CD4-positive, alpha-beta T cell treated with Interleukin-6 for 4 hours (primary cell): ENCODE measurements around the gene UMOD.
"Not testable (repeated sequence)": the region's sequence is repeated elsewhere in the genome, so short reads cannot be mapped to it uniquely, and the experiment has no call there.

Experiments used
- DNase-seq: peaks from one replicate; pipeline ENCODE4 v3.0.0-alpha.2; 2020; ENCODE audit warnings: mixed read lengths

Gene UMOD

DNA sequence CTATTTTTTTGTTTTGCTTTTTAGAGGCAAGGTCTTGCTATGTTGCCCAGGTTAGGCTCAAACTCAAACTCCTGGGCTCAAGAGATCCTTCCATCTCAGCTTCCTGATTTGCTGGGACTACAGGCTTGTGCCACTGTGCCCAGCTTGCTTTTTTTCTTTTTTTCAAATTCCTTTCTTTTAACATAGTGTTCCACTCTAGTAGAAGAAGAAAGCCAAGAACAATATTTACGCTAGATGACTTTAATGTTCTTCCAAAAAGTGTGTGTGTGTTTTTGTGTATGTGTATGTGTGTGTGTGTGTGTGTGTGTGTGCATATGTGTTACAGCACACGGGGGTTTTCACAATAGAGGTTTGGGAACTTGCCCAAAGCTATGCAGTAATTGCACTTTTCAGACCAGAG is 10.7 kb upstream of the UMOD start:
- DNase-seq, result no peak

DNA sequence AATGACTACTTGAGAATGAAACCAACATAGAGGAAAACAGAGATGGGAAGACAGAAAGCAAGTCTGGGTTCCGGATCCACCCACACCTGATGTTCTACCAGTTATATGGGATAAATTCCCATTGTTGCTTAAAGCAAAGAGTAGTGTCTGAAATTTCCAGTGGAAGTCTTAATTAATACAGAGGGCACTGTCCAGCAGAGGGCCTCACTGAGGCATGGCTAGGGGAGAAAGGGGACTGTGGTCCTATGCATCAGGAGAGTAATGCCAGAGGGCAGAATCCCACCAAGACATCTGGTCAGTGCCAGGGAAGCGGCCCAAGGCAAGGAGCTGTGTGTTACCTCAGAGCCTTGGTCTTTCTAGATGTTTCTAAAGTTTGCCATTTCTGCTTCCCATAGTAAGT is 7.5 kb upstream of the UMOD start:
- DNase-seq, result no peak

DNA sequence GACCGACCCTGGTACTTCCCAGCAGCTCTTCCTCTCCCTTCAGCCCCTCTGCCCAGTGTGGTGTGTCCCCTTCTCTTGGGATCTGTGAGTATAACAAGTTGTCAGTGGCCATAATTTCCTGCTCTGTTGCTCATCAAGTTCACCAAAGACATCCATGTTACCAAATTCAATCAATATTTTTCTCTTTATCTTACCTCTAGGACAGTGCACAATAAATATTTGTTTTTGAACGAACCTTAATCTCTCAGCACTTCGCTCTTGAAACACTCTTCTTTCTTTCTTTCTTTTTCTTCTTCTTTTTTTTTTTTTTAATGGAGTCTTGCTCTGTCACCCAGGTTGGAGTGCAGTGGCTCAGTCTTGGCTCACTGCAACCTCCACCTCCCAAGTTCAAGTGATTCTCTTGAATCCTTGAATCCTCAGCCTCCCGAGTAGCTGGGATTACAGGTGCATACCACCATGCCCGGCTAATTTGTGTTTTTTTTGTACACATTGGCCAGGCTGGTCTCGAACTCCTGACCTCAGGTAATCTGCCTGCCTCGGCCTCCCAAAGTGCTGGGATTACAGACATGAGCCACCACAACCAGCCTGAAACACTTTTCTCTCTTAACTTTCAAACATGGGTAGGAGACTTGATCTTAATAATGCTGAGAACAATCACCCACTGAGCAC is 2.7 kb upstream of the UMOD start:
- DNase-seq, result no peak

DNA sequence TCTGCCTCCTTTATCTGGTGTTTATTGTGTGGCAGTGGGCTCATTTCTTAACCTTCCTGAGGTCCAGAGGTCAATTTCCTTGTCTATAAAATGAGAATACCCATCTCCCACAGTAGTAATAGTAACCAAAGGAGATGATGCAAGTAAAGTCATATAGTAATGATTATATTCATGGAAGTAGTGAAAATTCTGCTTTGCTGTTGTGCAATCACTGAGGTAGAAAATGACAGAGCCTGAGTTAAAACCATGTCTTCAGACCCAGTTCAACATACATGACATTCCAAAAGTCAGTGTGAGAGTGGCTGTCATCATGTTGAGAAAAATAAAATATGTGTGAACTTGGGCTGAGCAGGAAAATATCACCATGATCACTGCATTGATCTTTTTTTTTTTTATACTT is 864 bp upstream of the UMOD start:
- no peak for DNase-seq

DNA sequence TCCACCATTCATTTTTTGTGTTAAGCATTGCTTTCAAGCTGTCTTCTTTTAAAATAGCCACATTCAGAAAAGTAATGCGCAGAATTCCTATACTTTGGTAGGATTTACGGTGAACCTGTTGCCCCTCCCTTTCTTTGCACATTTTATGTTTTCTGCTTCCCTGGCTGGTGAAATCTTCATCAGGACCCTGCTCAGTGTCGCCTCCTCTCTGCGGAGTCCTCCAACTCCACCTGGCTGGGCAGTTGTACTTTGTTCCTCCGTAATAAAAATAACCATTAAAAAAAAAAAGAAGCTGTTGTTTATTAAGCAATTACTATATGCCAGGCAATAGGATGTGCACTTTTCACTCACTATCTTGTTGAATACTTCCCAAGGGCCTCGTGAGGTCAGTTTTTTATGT is 2.9 kb downstream of the UMOD start:
- DNase-seq, result no peak

DNA sequence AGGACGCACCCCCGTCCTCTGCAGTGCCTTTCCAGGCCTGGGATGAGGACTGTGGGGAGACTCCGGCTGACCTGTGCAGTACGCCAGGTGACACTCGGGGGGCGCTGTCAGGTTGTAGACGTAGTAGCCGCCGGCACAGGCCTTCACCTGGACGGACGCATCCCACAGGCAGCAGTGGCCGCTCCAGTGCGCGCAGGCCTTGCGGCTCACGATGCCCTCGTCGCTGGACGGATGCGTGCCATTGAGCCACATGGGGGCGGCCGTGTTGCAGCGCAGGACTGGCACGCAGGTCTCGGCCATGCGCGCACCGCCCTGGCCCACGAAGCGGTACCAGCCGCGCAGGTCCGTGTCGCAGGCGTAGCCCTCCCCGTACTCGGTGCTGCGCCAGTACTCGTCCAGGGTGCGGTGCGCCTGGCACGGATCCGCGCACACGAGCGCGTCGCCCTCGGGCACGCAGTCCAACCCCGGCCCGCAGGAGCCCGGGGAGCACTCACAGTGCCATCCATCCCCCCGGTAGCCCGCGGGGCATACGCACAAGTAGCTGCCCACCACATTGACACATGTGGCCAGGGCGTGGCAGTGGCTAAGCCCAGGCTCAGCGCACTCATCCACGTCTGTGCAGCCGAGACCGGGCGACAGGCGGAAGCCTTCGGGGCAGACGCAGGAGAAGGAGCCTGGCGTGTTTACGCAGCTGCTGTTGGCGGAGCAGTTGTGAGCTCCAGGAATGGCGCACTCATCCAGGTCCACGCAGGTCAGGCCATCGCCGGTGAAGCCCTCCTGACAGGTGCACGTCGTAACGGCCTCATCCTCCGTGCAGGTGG is 3.9 kb downstream of the UMOD start:
- DNase-seq, result no peak

DNA sequence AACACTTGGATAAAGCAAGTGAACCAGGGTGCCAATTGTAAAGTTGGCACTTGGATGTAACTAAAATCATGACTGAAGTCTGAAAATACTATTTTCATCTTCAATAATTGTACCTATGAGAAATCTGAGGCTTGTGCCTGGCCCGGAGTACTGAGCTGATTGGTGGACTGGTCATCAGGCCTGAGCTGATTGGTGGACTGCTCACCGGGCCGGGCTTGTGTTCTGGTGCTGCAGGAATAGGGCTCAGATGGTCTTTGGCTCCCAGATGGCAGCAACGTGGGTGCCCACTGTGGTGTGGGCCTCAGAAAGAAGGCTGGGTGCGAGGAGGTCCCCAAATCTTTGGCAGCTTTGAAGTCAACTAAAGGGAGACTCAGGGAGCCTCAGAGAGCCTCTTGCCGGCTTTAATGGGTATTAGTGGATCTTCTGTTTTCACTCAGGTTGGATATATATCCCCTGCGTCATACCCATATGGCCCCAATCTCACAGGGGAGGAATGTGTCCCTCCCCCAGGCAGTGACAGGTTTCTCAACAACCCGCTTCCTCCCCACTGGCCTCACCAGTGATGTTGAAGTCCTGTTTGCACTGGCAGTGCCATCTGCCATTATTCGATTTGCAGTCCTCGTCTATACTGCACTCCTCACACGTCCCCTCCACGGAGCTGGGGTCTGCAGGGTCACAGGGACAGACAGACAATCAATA is 4.7 kb downstream of the UMOD start:
- no peak for DNase-seq

DNA sequence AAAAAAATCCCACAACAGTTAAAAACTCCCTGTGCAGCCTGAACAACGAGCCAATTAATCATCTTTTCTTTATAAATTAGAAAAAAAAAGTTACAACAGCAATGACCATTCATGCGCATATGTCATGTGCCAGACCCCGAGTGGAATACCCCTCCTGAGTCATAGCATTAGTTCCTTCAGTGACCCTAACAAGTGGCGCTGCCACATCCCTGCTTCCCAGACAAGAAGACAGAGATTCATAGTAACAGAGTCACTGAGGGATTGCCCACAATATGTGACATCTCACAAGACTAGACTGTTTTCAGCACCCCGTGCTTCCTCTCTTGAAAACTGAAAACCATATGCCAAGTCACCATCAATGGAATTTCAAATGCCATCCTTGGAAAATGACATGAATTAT is 7.9 kb downstream of the UMOD start:
- DNase-seq, result no peak

DNA sequence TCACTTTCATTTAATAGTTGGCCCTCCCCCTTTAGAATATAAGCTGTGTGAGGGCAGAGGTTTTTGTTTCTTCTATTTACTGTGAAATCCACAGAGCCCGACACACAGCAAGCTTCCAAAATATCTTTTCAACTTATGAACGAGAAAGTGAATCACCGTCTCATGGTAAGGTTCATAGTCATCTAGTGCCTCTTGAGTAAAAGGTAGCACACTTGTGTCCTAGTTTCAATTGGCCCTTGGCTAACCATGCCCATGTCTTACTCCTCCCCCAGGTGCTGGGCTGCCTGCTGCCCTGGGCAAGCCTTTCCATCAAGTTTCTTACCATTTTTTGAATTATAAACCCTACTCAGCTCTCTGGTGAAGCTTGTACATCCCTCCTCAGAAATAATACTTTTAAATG is 12.8 kb downstream of the UMOD start:
- DNase-seq, result no peak

DNA sequence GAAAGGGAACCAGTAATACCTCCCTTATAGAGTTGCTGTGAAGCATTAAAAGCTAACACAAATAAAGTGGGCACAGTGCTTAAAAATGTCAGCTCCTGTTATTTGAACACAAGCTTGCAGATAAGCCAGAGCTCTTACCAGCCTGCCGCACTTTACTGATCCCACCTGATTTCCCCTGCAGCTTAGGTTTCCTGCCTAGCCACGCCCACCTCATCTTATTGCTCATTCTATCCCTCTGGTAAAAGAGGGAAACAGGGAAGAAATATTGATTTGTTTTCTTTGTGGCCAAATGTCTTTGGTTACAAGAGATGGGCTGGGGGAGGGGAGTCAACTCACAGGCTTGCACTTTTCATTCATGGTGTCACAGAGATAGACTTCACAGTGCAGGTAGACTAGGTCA is 15.6 kb downstream of the UMOD start:
- no peak for DNase-seq

DNA sequence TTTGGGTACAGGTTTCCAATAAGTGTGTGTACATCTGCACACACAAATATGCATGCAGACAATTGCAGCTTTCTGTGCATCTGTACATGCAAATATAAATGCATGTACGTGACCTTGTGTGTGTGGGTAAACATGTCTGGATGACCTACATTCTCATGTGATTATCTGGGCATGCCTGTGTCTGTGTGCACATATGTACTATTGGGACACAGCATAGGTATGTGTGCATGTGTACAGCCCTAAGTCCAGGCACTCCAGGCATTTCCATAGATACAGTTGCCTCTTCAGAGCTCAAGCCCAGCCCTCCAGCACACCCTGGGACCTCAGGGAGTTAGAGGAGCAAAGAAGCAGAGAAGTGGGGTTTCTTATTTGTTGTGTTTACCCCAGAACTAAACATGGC is 18.1 kb downstream of the UMOD start:
- DNase-seq, result no peak

DNA sequence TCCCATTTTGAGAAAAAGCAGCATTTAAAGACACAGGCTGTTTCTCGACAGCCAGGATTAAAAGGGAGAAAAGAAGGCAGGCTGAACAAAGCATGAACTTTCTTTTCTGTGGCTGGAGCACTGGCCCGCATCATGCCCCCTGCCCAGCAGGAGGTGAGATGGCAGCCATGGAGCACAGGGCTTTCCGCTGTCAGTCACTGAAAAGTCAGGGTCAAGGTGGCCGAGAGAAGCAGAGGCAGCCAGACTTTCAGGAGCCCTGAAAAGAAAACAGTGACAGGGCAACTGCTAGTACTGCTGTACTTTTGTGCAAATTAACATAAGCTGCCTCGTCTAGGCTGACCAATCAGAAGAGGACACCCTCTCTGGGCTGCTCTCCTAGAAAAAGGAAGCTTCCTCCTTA is 19.4 kb downstream of the UMOD start:
- no peak for DNase-seq

DNA sequence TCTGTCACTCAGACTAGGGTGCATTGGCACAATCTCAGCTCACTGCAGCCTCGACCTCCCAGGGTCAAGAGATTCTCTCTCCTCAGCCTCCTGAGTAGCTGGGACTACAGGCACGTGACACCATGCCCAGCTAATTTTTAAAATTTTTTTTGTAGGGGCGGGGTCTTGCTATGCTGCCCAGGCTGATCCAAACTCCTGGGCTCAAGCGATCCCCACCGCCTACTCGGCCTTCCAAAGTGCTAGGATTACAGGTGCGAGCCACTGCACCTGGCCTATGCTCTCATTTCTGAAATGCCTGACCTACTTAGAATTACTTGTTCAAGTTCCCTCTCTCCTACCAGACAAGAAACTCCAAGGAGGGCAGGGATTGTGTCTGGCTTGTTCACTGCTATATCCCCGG is 20.1 kb downstream of the UMOD start:
- DNase-seq, result no peak

DNA sequence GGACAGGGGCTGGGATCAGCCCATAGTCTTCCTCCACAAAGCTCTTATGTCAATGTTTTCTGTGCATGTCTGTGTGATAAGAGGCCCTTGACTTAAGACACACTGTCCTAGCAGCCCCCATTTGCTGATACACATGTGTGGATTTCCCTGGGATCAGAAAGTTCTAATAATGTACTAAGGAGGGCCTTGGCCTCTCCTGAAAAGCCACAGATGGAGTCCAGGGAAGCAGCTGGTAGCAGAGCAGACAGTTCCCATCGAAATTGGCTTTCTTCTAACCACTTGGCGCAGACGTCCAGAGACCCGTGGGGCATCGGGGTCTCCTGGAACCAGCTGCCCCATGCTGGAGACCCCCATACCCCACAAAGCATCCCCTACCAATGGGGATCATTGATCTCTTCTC is 20.9 kb downstream of the UMOD start:
- DNase-seq, result no peak

DNA sequence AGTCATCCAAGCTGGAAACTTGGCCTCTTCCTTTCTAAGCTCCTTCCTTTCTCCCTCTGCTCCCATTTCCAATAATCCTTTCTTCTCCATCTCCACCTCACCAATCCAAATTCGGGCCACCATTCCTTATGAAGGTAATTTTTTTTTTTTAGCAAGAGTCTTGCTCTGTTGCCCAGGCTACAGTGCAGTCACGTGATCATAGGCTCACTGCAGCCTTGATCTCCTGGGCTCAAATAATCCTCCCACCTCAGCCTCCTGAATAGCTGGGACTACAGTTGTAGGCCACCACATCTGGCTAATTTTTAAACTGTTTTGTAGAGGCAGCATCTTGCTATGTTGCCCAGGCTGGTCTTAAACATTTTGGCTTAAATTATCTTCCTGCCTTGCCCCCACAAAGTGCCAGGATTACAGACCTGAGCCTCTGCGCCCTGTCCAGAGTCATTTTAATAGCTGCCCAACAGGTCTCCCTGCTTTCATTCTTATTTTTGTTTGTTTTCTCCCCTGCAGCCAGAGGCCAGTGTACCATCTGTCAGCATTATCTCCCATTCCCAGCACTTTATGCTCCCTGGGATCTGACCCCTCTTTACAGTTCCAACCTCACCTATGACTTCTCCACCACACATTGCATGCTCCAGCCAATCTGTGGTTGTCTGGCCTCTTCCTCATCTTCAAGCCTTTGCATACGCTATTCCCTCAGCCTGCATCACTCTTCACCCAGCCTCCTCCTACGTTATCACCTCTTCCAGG is 22.9 kb downstream of the UMOD start:
- DNase-seq, result no peak

DNA sequence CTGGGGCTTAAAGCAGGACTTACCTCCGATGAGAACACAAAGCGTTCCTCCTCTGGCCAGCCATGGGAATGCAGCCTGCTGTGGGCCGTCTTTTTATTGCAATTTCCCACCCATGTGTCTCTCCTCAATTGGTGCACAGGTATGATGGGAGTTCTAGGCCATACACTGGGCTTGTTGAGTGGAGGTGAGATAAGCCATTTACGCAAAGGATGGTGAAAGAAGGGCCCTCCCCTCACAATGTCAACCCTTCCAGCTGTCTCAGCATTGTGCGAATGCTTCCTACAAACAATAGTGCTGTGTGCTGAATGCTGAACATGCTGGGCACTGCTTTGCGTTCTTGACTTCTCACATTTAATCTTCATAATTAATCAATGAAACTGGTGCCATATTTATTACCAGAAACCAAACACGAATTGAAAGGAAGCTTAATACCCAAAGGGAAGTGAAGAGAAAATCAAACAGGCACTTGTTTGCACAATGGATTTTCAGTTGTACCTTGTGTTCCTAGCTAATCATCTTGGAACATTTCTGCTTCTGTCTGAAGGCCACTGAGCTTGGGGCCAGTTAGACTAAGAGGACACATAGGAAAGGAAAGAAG is 25.0 kb downstream of the UMOD start, which contains the start of gene GP2:
GP2 (minus strand) TSS at position 70 of the 598 bp plus-strand sequence. CDS start 1,082 bp downstream, outside the sequence.
- DNase-seq, result no peak

DNA sequence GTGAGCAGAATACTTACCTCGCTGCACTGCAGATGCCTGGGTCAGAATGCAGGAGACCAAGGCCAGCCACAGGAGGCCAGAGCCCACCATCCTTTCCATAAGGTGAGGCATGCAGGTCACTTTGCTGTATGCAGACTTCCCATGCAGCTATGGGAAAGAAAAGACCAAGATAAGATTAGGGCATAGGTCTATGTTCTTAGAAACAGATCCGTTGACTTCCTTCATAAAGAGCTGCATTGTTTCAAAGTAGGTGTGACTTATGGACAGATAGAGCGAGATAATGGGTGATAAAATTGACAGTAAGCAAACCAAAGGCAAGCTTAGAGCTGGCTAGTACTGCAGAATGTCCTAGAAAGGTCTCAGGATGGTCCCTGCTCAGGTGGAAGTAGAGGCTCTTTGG is 26.2 kb downstream of the UMOD start:
- DNase-seq, result no peak

DNA sequence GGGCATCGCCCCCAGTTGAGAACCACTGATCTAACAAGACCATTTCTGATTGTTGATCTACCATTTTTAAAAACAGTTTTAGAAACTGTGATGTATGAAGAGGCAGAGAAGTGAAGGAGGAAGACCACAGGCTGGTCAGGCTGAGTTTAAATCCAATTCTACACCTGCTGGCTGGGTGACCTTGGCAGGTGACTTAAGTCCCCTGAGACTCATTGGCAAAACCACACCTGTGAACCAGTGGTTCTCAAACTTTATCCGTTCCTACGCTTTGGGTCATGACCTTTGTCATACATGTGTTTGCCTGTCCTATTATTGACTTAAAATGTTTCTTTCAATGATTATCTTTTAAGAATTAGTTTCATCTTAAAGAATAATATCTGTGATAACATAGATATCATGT is 27.5 kb downstream of the UMOD start:
- no peak for DNase-seq

DNA sequence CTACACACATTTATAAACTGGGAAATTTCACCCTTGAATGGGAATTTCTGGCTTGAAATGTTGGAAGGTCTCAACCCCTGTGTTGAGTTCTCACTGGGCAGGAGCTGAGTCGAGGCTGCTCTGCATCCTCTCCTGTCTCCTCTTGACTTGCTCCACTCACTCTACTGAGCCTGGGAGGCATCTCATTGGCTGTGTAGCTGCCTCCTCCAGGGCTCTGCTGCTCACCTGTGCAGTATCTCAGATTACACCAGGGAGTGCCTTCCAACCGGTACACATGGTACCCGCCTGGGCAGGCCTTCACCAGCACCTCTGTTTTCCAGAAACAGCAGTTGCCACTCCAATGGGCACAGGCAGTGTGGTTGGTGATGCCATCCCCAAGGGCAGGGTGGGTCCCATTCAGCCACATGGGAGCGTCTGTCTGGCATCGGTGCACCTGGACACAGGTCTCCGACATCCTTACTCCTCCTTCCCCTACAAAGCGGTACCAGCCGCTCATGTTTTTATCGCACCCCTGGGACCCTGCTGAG is 28.9 kb downstream of the UMOD start:
- no peak for DNase-seq

DNA sequence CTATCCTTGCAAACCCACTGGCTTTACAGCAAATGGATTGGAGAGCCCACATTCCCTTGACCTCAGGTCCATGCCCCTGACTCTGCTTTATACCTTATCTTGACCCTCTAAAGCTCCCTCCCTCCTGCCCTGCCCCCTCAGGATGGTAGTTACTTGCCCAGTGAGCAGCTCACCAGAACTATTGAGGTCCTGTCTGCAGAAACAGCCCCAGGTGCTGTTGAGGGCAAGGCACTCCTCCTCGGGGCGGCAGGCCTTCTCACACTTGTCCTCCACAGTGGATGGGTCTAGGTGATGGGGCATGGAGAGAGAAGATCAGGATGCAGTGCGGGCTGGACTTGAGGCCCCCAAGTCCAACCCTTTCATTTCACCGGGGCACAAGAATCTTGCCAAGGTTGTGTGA is 29.8 kb downstream of the UMOD start:
- no peak for DNase-seq

DNA sequence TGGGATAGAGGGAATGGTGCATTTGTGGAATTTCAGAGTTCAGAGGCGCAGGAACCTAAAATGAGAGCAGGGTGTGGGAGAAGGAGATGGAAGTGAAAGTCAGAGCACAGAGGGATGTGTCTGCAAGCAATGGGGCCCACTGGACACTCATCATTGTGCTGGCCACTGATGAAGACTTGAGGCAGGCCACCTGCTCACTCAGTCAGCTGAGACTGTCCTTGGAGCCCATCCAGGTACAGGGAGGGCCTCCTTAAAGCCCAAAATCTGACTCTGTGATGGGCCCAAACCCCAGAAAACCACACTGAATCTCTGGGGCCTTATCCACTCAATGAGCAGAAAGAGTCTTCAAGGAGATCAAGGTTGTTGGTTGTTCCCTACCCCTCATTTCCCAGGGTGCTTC is 30.8 kb downstream of the UMOD start:
- no peak for DNase-seq

DNA sequence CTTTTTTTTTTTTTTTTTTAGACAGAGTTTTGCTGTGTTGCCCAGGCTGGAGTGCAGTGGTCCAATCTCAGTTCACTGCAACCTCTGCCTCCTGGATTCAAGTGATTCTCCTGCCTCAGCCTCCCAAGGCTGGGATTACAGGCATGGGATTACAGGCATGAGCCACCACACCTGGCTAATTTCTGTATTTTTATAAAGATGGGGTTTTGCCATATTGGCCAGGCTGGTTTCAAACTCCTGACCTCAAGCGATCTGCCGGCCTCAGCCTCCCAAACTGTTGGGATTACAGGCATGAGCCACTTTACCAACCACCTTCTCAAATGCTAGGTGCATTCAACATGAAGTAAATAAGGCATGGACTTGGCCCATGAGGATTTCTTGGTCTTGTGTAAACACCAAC is 31.5 kb downstream of the UMOD start:
- not testable (repeated sequence) for DNase-seq

DNA sequence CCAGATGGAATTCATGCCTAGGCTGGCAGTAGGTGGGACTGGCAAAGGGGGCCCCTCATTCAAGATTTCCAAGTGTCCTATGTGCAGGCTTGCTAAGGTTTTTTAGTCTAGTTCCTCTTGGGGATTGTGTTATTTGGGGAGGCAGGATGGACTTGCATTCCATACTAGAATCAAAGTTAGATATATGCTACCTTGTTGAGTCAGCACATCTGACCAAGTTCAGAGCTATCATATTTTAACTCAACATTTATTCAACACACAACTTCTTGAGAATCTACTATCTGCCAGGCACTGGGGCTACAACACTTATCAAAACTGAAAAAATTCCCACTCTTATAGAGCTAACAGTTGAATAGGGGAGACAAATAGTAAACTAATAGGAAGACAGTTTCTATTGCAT is 31.9 kb downstream of the UMOD start:
- no peak for DNase-seq
